Measurements from ENCODE around the gene DYNLT1. TPM values are rescaled to one million over a fixed set of nuclear protein-coding genes. Genes with fewer than 3 reads are reported as not detected.

Gene DYNLT1
- total and polyA plus RNA-seq, 2 experiments from 2014 or later = 60.9 to 241 TPM

DNA sequence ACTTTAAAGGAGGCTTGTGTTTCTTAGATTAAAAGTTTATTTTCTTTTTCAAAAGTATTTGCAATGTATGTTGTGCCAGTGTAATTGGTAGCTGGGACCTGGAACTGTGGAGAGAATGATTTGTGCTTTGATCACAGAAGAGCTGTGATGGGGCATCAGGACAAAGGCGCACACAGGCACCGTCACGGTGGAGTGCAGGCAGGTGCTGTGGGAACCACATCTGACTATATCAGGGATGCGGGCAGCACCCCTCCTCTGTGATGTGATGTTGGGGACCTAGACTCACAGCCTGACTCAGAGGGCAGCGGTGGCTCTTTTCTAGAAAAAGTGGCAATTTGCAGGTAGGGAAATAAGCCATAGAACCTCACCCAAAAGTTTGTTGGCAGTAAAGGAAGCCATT, 39.8 kb upstream of the DYNLT1 start:
- Histone ChIP-seq H3K4me3 (no peak overlapping the region), H3K27me3 (ENCODE audit: insufficient read depth) (no peaks in the 10 kb centered on the region), H3K4me1 (ENCODE audit: insufficient read depth) (no peaks in the 10 kb centered on the region; the same call in 1 of the 2 replicates), H3K79me2 (replicated peaks; ENCODE audit: insufficient read depth) (no peaks in the 10 kb centered on the region), H3K27ac (ENCODE audit: low read depth) (no peak overlapping the region), H4K20me1 (replicated peaks; ENCODE audit: insufficient read depth) (no peaks in the 10 kb centered on the region), H3K4me2 (no peak overlapping the region), H3F3A (replicated peaks; ENCODE audit: low read depth) (no peaks in the 10 kb centered on the region), H2AFZ (peak overlapping the region; percentile 59; the same call in 1 of the 2 replicates), H3K36me3 (ENCODE audit: insufficient read depth) (no peaks in the 10 kb centered on the region), H3K9me2 (ENCODE audit: insufficient read depth) (no peaks in the 10 kb centered on the region)
- Mint-ChIP-seq H3K27ac (no peak overlapping the region), H3K9me3 (no peaks in the 10 kb centered on the region), H3K27me3 (ENCODE audit: insufficient read depth, low read depth, poor library complexity) (peaks cover 1% of the 10 kb centered on the region), H3K4me1 (peaks cover 12% of the 10 kb centered on the region), H3K36me3 (ENCODE audit: low read depth) (no peaks in the 10 kb centered on the region), H3K4me3 (no peak overlapping the region)
- DNase-seq (ENCODE audit: low spot score) (no peak), ATAC-seq (no peak; the same call in 2 of the 3 replicates)
- TF ChIP-seq ETS1 (IDR thresholded peaks at IDR 0.05) = no peak
- no peak for TF ChIP-seq EZH2 (IDR thresholded peaks at IDR 0.05; ENCODE audit: low read depth, unreplicated experiment)
- no peak for TF ChIP-seq JUNB (IDR thresholded peaks at IDR 0.05; ENCODE audit: unreplicated experiment)
- TF ChIP-seq, protein P1, sequence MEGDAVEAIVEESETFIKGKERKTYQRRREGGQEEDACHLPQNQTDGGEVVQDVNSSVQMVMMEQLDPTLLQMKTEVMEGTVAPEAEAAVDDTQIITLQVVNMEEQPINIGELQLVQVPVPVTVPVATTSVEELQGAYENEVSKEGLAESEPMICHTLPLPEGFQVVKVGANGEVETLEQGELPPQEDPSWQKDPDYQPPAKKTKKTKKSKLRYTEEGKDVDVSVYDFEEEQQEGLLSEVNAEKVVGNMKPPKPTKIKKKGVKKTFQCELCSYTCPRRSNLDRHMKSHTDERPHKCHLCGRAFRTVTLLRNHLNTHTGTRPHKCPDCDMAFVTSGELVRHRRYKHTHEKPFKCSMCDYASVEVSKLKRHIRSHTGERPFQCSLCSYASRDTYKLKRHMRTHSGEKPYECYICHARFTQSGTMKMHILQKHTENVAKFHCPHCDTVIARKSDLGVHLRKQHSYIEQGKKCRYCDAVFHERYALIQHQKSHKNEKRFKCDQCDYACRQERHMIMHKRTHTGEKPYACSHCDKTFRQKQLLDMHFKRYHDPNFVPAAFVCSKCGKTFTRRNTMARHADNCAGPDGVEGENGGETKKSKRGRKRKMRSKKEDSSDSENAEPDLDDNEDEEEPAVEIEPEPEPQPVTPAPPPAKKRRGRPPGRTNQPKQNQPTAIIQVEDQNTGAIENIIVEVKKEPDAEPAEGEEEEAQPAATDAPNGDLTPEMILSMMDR (conservative IDR thresholded peaks at IDR 0.05; ENCODE audit: low read depth in 2 of 2) = no peak
- no peak for TF ChIP-seq STAT1 (IDR thresholded peaks at IDR 0.05; ENCODE audit: unreplicated experiment)
- no peak for TF ChIP-seq ZNF331 (CRISPR knock-in tag; IDR thresholded peaks at IDR 0.05; ENCODE audit: low read depth)
- TF ChIP-seq, protein P2, sequence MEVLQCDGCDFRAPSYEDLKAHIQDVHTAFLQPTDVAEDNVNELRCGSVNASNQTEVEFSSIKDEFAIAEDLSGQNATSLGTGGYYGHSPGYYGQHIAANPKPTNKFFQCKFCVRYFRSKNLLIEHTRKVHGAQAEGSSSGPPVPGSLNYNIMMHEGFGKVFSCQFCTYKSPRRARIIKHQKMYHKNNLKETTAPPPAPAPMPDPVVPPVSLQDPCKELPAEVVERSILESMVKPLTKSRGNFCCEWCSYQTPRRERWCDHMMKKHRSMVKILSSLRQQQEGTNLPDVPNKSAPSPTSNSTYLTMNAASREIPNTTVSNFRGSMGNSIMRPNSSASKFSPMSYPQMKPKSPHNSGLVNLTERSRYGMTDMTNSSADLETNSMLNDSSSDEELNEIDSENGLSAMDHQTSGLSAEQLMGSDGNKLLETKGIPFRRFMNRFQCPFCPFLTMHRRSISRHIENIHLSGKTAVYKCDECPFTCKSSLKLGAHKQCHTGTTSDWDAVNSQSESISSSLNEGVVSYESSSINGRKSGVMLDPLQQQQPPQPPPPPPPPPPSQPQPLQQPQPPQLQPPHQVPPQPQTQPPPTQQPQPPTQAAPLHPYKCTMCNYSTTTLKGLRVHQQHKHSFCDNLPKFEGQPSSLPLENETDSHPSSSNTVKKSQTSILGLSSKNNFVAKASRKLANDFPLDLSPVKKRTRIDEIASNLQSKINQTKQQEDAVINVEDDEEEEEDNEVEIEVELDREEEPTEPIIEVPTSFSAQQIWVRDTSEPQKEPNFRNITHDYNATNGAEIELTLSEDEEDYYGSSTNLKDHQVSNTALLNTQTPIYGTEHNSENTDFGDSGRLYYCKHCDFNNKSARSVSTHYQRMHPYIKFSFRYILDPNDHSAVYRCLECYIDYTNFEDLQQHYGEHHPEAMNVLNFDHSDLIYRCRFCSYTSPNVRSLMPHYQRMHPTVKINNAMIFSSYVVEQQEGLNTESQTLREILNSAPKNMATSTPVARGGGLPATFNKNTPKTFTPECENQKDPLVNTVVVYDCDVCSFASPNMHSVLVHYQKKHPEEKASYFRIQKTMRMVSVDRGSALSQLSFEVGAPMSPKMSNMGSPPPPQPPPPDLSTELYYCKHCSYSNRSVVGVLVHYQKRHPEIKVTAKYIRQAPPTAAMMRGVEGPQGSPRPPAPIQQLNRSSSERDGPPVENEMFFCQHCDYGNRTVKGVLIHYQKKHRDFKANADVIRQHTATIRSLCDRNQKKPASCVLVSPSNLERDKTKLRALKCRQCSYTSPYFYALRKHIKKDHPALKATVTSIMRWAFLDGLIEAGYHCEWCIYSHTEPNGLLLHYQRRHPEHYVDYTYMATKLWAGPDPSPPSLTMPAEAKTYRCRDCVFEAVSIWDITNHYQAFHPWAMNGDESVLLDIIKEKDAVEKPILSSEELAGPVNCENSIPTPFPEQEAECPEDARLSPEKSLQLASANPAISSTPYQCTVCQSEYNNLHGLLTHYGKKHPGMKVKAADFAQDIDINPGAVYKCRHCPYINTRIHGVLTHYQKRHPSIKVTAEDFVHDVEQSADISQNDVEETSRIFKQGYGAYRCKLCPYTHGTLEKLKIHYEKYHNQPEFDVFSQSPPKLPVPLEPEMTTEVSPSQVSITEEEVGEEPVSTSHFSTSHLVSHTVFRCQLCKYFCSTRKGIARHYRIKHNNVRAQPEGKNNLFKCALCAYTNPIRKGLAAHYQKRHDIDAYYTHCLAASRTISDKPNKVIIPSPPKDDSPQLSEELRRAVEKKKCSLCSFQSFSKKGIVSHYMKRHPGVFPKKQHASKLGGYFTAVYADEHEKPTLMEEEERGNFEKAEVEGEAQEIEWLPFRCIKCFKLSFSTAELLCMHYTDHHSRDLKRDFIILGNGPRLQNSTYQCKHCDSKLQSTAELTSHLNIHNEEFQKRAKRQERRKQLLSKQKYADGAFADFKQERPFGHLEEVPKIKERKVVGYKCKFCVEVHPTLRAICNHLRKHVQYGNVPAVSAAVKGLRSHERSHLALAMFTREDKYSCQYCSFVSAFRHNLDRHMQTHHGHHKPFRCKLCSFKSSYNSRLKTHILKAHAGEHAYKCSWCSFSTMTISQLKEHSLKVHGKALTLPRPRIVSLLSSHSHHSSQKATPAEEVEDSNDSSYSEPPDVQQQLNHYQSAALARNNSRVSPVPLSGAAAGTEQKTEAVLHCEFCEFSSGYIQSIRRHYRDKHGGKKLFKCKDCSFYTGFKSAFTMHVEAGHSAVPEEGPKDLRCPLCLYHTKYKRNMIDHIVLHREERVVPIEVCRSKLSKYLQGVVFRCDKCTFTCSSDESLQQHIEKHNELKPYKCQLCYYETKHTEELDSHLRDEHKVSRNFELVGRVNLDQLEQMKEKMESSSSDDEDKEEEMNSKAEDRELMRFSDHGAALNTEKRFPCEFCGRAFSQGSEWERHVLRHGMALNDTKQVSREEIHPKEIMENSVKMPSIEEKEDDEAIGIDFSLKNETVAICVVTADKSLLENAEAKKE (CRISPR knock-in tag; IDR thresholded peaks at IDR 0.05) = no peak
- no peak for TF ChIP-seq NANOG (IDR thresholded peaks at IDR 0.05; ENCODE audit: borderline replicate concordance)
- TF ChIP-seq POLR2AphosphoS5 (IDR thresholded peaks at IDR 0.05; ENCODE audit: low read depth) = no peak

Data from GM23338 (cell line).